HepG2 (cell line): Measurements from ENCODE around the gene NRIP2. TPM values are rescaled to one million over a fixed set of nuclear protein-coding genes. Genes with fewer than 3 reads are reported as not detected.

Experiments
- CHD2 ChIP-seq: IDR thresholded peaks from 2 replicates; pipeline ENCODE4 v1.6.1; 2011; ENCODE audit warnings: low read depth, low read length, improper control_type of control experiment
- DMTF1 ChIP-seq: sonication (generic); formaldehyde crosslinking; IDR thresholded peaks from 2 replicates; pipeline ENCODE4 v1.4.0; 2020; ENCODE audit warnings: mild to moderate bottlenecking, missing genetic modification reagents
- GLI4 ChIP-seq: sonication (generic); formaldehyde crosslinking; IDR thresholded peaks from 2 replicates; pipeline ENCODE4 v1.5.1; 2020; ENCODE audit warnings: missing genetic modification reagents, mild to moderate bottlenecking, moderate library complexity, borderline replicate concordance
- HIVEP1 ChIP-seq: sonication (generic); formaldehyde crosslinking; IDR thresholded peaks from 2 replicates; pipeline ENCODE4 v1.4.0; 2020; ENCODE audit warnings: mild to moderate bottlenecking, missing genetic modification reagents
- ZBTB38 ChIP-seq: sonication (generic); formaldehyde crosslinking; IDR thresholded peaks from 2 replicates; pipeline ENCODE4 v1.5.1; 2020; ENCODE audit warnings: mild to moderate bottlenecking, missing genetic modification reagents
- ZNF703 ChIP-seq: sonication (generic); formaldehyde crosslinking; IDR thresholded peaks from 2 replicates; pipeline ENCODE4 v1.5.1; 2020; ENCODE audit warnings: missing genetic modification reagents, mild to moderate bottlenecking, moderate library complexity, borderline replicate concordance
- ZNF746 ChIP-seq: sonication (generic); formaldehyde crosslinking; IDR thresholded peaks from 2 replicates; pipeline ENCODE4 v1.8.0; 2022; ENCODE audit warnings: mild to moderate bottlenecking, missing genetic modification reagents
- ZNF784 ChIP-seq: sonication (generic); formaldehyde crosslinking; IDR thresholded peaks from 2 replicates; pipeline ENCODE4 v1.5.1; 2020; ENCODE audit warnings: missing genetic modification reagents, mild to moderate bottlenecking, borderline replicate concordance
- polyA plus RNA-seq, 8 experiments: library from polyadenylated mRNA; depleted of rRNA in 3 of 8; stranded (reverse) in 7 of 8; unstranded in 1 of 8; fragments of >200 nt; fragmentation: Illumina TruSeq in 4 of 8; extraction: Trizol in 4 of 8; gene quantifications; 2 replicates each; pipeline versions ENCODE4 v1.2.1 to v1.2.3, GENCODE V29; 2011 to 2016; ENCODE audit warnings: low read depth in 4 of 8, missing spikeins in 1 of 8, mixed read lengths in 1 of 8; ENCODE audit not compliant: insufficient read depth in 1 of 8
- total RNA-seq, 5 experiments: library from RNA; depleted of rRNA; stranded (reverse); fragments of >200 nt; fragmentation: Illumina TruSeq; extraction: Trizol; gene quantifications; 2 replicates each; pipeline ENCODE4 v1.2.3, GENCODE V29; 2016; ENCODE audit warnings: low read depth in 1 of 5

Gene NRIP2
- total and polyA plus RNA-seq, 2 of the 13 experiments (the other 11 are each of a cell fraction or from before 2014, with no cell fraction given) = not detected

GRCh38 chr12:2796187-2796666 lies 38.6 kb downstream of the NRIP2 start (continued):
- TF ChIP-seq ZNF784 (CRISPR knock-in tag) (no peak), GLI4 (CRISPR knock-in tag) (0 out of 2 replicates have a peak, but pooled peaks have one; percentile 24), CHD2 (no peak), ZNF746 (no peak), DMTF1 (CRISPR knock-in tag) (no peak), ZNF703 (CRISPR knock-in tag) (no peak), HIVEP1 (CRISPR knock-in tag) (no peak), ZBTB38 (CRISPR knock-in tag) (peak; percentile 36; the same call in 1 of the 2 replicates)
